Heart right ventricle (tissue), 16 donors: ENCODE results near the gene LDLRAD4. TPM values are rescaled to one million over a fixed set of nuclear protein-coding genes. Genes with fewer than 3 reads are reported as not detected.
A peak's percentile ranks its signal among the peaks of the same experiment; 100 is the strongest.

Experiments
- ATAC-seq, 8 donors: fragments of 200-7000 bp; cut with Tn5 transposase; one replicate each; pipeline ENCODE4 v1.9.1; 2020; ENCODE audit warnings: mild to moderate bottlenecking in 8 of 8, moderate library complexity in 8 of 8, moderate number of reproducible peaks in 1 of 8
- DNase-seq, 2 donors: peaks; one replicate each; pipeline ENCODE4 v3.0.0-alpha.2; 2020
- H3K27ac ChIP-seq, 10 donors: fragments of 200-600 bp; sonication (generic) in 2 of 10; one replicate each; pipeline versions ENCODE4 v1.5.0 to v1.8.0; 2020 to 2022; ENCODE audit warnings: mild to moderate bottlenecking in 3 of 10
- H3K27me3 ChIP-seq, 7 donors: fragments of 200-600 bp; one replicate each; pipeline ENCODE4 v1.8.0; 2021 to 2022; ENCODE audit warnings: mild to moderate bottlenecking in 2 of 7
- H3K36me3 ChIP-seq, 9 donors: fragments of 200-600 bp; sonication (generic) in 1 of 9; one replicate each; pipeline versions ENCODE4 v1.5.0 to v1.8.0; 2020 to 2022; ENCODE audit warnings: mild to moderate bottlenecking in 2 of 9
- H3K4me1 ChIP-seq, 9 donors: fragments of 200-600 bp; sonication (generic) in 1 of 9; one replicate each; pipeline versions ENCODE4 v1.5.0 to v1.8.0; 2020 to 2022; ENCODE audit warnings: mild to moderate bottlenecking in 4 of 9
- H3K4me3 ChIP-seq, 10 donors: fragments of 200-600 bp; sonication (generic) in 2 of 10; one replicate each; pipeline versions ENCODE4 v1.5.0 to v1.8.0; 2020 to 2022; ENCODE audit warnings: mild to moderate bottlenecking in 7 of 10, moderate library complexity in 2 of 10
- H3K9me3 ChIP-seq, 11 donors: fragments of 200-600 bp in 10 of 11; sonication (generic) in 2 of 11; one replicate each; pipeline versions ENCODE4 v1.5.0 to v1.8.0; 2013 to 2022; ENCODE audit warnings: mild to moderate bottlenecking in 2 of 11, control low read depth in 1 of 11, moderate library complexity in 1 of 11
- CTCF ChIP-seq, 9 donors: fragments of 200-600 bp; sonication (generic) in 2 of 9; IDR thresholded peaks; one replicate each; pipeline versions ENCODE4 v1.5.0 to v1.8.0; 2021 to 2022; ENCODE audit warnings: antibody characterized with exemption in 9 of 9, mild to moderate bottlenecking in 5 of 9, moderate library complexity in 1 of 9
- WGBS, 2 donors: extraction: QIAGEN DNeasy Blood & Tissue Kit; methylation state at CpG; one replicate each; pipeline ENCODE4 v1.1.7; 2013; ENCODE audit warnings: inconsistent platforms in 1 of 2; 5-methylcytosine and 5-hydroxymethylcytosine counted together
- intact Hi-C, 10 donors: fragments of 100-400 bp; cut with DNase I; formaldehyde crosslinking; loops; one replicate each; pipeline versions ENCODE4 v1.11.1 to v1.14.2; 2022
- polyA plus RNA-seq, 2 donors: library from polyadenylated mRNA; stranded (reverse); fragments of 200-250 nt; gene quantifications; one replicate each; pipeline ENCODE4 v1.2.3, GENCODE V29; 2013
- total RNA-seq, 10 donors: library from RNA; stranded (reverse); fragmentation: NEBNext Ultra II Directional in 3 of 10; extraction: Animal tissue kit (Norgen Biotek cat#: 25700) in 3 of 10; gene quantifications; one replicate each; pipeline versions ENCODE4 v1.2.1 to v1.2.4, GENCODE V29; 2021 to 2023
- donor health status: Arrhythmogenic right ventricular cardiomyopathy.
- donor health status: ischemic (EF 13 %, LVEDD 7.1; RV severe dilation, severe dysfunction).
- donor health status: healthy with polysubstance abuse.
- donor health status: DM: no; HTN: yes; CAD: no.
- donor health status: DM: no; HTN: no; CAD: no.
- donor health status: ischemic (EF 25% LVEDD 6.9; RV normal size, moderate dysfunction).
- donor health status: ischemic (EF 25% LVEDD 5.7; RV mildly dilated, moderate dysfunction).
- donor health status: healthy.
- donor health status: DM: yes; HTN: yes; CAD: no.
- donor health status: Ischemic cardiomyopathy.
- donor health status: ischemic (EF 35%, LVEDD 5.7; RV mildly dilated, moderate dysfunction).
- donor health status: nonischemic (EF 11% LVEDD 7.7; RV severe dilation, severe dysfunction).
- donor health status: DM: yes; HTN: yes; CAD: no.
- donor health status: PGD.
- donor health status: ischemic (EF 29% LVEDD 5.4; RV normal size, mild dysfunction).
- donor health status: nonischemic (EF 23%, LVEDD 6.1; RV moderate dilation, normal function).

Gene LDLRAD4
- total and polyA plus RNA-seq, 12 donors, result 5.4 to 74.6 (median 34.6) TPM

GRCh38 chr18:13247506-13247905 lies 28.9 kb downstream of the LDLRAD4 start:
- Histone ChIP-seq H3K4me1 (peaks cover 0 to 14% (median 0%) of the 10 kb centered on the region in 9 donors), H3K27ac (no peak overlapping the region), H3K4me3 (no peak overlapping the region), H3K27me3 (no peaks in the 10 kb centered on the region), H3K9me3 (no peaks in the 10 kb centered on the region), H3K36me3 (peaks cover 0 to 13% (median 0%) of the 10 kb centered on the region in 9 donors)
- no peak for DNase-seq
- WGBS, 2 donors, result 98 to 99% methylated on average over 14 of the region's 14 CpGs
- no peak for ATAC-seq
- TF ChIP-seq CTCF (IDR thresholded peaks at IDR 0.05), result no peak
- intact Hi-C loops, result no loop called here

GRCh38 chr18:13252686-13253410 lies 34.3 kb downstream of the LDLRAD4 start:
- no peak for DNase-seq
- peaks cover 0 to 4% (median 0%) of the 10 kb centered on the region in 9 donors for H3K36me3 ChIP-seq
- no peaks in the 10 kb centered on the region for H3K27me3 ChIP-seq
- no peak overlapping the region for H3K4me3 ChIP-seq
- ATAC-seq, result no peak
- peaks cover 0 to 6% (median 0%) of the 10 kb centered on the region in 9 donors for H3K4me1 ChIP-seq
- WGBS, 2 donors, result 79 to 85% methylated on average over 15 of the region's 15 CpGs
- TF ChIP-seq CTCF (IDR thresholded peaks at IDR 0.05), result no peak
- intact Hi-C loops, result no loop called here
- no peak overlapping the region for H3K27ac ChIP-seq
- no peaks in the 10 kb centered on the region for H3K9me3 ChIP-seq

DNA sequence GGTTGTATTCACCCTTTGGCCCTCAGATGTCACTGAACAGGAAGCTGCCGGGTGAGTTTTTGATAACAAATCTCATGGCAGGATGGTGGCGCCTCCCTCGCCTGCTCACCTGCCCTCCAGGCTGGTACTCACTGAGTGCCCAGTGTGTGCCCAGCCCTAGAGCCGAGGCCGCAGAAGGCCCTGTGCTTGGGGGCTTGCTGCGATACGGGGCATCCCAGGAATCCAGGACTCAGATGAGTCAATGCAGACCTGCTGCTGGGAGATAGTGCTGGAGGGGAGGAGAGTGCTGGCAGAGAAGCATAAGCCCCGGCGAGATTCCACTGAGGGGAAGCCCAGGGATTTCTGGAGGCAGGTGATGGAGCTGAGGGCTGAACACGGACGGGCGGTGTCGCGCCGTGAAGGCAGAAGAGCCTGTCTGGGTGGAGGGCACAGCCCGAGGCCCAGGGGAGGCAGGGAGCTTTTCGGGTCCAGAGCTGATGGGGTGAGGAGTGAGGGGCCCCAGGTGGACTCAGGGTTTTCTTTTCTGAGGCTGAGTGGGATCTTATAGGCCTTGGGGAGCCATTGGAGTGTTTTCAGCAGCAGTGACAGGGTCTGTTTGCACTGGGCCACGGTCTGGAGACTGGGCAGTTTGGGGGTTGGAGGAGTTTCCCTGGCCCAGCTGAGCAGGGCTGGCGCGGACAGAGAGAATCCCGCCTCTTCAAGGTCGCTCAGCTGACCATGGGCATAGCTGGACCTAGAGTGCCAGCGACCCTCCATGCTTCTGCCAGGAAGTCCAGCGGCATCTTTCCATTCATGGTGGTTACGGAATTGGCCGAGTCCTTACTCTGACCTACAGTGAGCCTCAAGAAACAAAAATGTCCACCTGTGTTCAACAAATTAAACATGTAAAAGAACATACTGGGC lies 35.5 kb downstream of the LDLRAD4 start:
- peak in 4 of 8 donors; percentile 7 to 37 (median 14) for ATAC-seq
- intact Hi-C loops, result no loop called here

More for the DNA sequence above, 35.5 kb downstream of the LDLRAD4 start:
- no peak for TF ChIP-seq CTCF (IDR thresholded peaks at IDR 0.05)
- DNase-seq, result no peak
- Histone ChIP-seq H3K4me3 (no peak overlapping the region), H3K9me3 (no peaks in the 10 kb centered on the region), H3K4me1 (peaks cover 5 to 18% (median 7%) of the 10 kb centered on the region in 9 donors), H3K27ac (no peak overlapping the region), H3K27me3 (no peaks in the 10 kb centered on the region), H3K36me3 (peaks cover 0 to 4% (median 0%) of the 10 kb centered on the region in 9 donors)
- WGBS, 2 donors, result 78 to 83% methylated on average over 26 of the region's 26 CpGs
